ENCODE results near the gene PIK3AP1. TPM values are rescaled to one million over a fixed set of nuclear protein-coding genes. Genes with fewer than 3 reads are reported as not detected.

The PIK3AP1 gene
- total RNA-seq, 2 donors from 2014 or later, result 3.8 to 15.6 TPM

GRCh38 chr10:96687317-96688012 lies 32.8 kb downstream of the PIK3AP1 start:
- WGBS, result 87% methylated on average over 8 of the region's 8 CpGs
- intact Hi-C loops (cut with DNase I), result no loop called here
- no peaks in the 10 kb centered on the region for H3K4me1 ChIP-seq (replicated peaks)

GRCh38 chr10:96686514-96686913 lies 33.8 kb downstream of the PIK3AP1 start:
- no peaks in the 10 kb centered on the region for H3K4me1 ChIP-seq (replicated peaks)
- intact Hi-C loops (cut with DNase I), result no loop called here
- no peak overlapping the region for H3K27ac ChIP-seq
- WGBS, result 94% methylated on average over 7 of the region's 7 CpGs
- no peaks in the 10 kb centered on the region for H3K9me3 ChIP-seq
- H3K27me3 ChIP-seq (replicated peaks; ENCODE audit: insufficient read depth), result no peaks in the 10 kb centered on the region
- TF ChIP-seq POLR2A (IDR thresholded peaks at IDR 0.05) (no peak), POLR2AphosphoS5 (IDR thresholded peaks at IDR 0.05) (no peak), CTCF (IDR thresholded peaks at IDR 0.05) (no peak)
- no peak overlapping the region for H3K4me3 ChIP-seq
- no peak for DNase-seq (ENCODE audit: low spot score)
- no peaks in the 10 kb centered on the region for H3K36me3 ChIP-seq

More at GRCh38 chr10:96687317-96688012, 32.8 kb downstream of the PIK3AP1 start:
- Histone ChIP-seq H3K36me3 (no peaks in the 10 kb centered on the region), H3K9me3 (no peaks in the 10 kb centered on the region), H3K4me3 (no peak overlapping the region), H3K27ac (no peak overlapping the region), H3K27me3 (replicated peaks; ENCODE audit: insufficient read depth) (no peaks in the 10 kb centered on the region)
- no peak for DNase-seq (ENCODE audit: low spot score)
- TF ChIP-seq POLR2AphosphoS5 (IDR thresholded peaks at IDR 0.05) (no peak), CTCF (IDR thresholded peaks at IDR 0.05) (no peak), POLR2A (IDR thresholded peaks at IDR 0.05) (no peak)

GRCh38 chr10:96685306-96685705 lies 35.0 kb downstream of the PIK3AP1 start:
- no peaks in the 10 kb centered on the region for H3K36me3 ChIP-seq
- H3K27ac ChIP-seq, result no peak overlapping the region
- no peak overlapping the region for H3K4me3 ChIP-seq
- no peaks in the 10 kb centered on the region for H3K4me1 ChIP-seq (replicated peaks)
- no peak for TF ChIP-seq POLR2AphosphoS5 (IDR thresholded peaks at IDR 0.05)
- no peak for TF ChIP-seq POLR2A (IDR thresholded peaks at IDR 0.05)
- TF ChIP-seq CTCF (IDR thresholded peaks at IDR 0.05), result no peak
- H3K9me3 ChIP-seq, result no peaks in the 10 kb centered on the region
- H3K27me3 ChIP-seq (replicated peaks; ENCODE audit: insufficient read depth), result no peaks in the 10 kb centered on the region
- intact Hi-C loops (cut with DNase I), result no loop called here
- 75% methylated on average over 3 of the region's 3 CpGs for WGBS
- DNase-seq (ENCODE audit: low spot score), result no peak

GRCh38 chr10:96684826-96685225 lies 35.5 kb downstream of the PIK3AP1 start:
- WGBS, result 67% methylated on average over 4 of the region's 4 CpGs
- H3K36me3 ChIP-seq, result no peaks in the 10 kb centered on the region
- no peak overlapping the region for H3K4me3 ChIP-seq
- no peaks in the 10 kb centered on the region for H3K27me3 ChIP-seq (replicated peaks; ENCODE audit: insufficient read depth)
- TF ChIP-seq CTCF (IDR thresholded peaks at IDR 0.05), result no peak
- TF ChIP-seq POLR2AphosphoS5 (IDR thresholded peaks at IDR 0.05), result no peak
- no peak for TF ChIP-seq POLR2A (IDR thresholded peaks at IDR 0.05)
- no peak overlapping the region for H3K27ac ChIP-seq
- intact Hi-C loops (cut with DNase I), result no loop called here
- DNase-seq (ENCODE audit: low spot score), result no peak
- no peaks in the 10 kb centered on the region for H3K9me3 ChIP-seq
- no peaks in the 10 kb centered on the region for H3K4me1 ChIP-seq (replicated peaks)

- Histone ChIP-seq H3K4me3 (no peak overlapping the region), H3K27me3 (replicated peaks; ENCODE audit: insufficient read depth) (no peaks in the 10 kb centered on the region), H3K36me3 (no peaks in the 10 kb centered on the region), H3K4me1 (replicated peaks) (no peaks in the 10 kb centered on the region), H3K27ac (no peak overlapping the region), H3K9me3 (no peaks in the 10 kb centered on the region)
- DNase-seq (ENCODE audit: low spot score), result no peak
- WGBS, result 89% methylated on average over 2 of the region's 2 CpGs
- TF ChIP-seq POLR2A (IDR thresholded peaks at IDR 0.05) (no peak), POLR2AphosphoS5 (IDR thresholded peaks at IDR 0.05) (no peak), CTCF (IDR thresholded peaks at IDR 0.05) (no peak)
- intact Hi-C loops (cut with DNase I), result no loop called here
Observed at GRCh38 chr10:96683710-96684109, 36.6 kb downstream of the PIK3AP1 start.

Data from prostate gland (tissue), 2 donors.